ENCODE data around the gene ASGR2.
A peak's percentile ranks its signal among the peaks of the same experiment; 100 is the strongest.
"Not testable (repeated sequence)": the region's sequence is repeated elsewhere in the genome, so short reads cannot be mapped to it uniquely, and the experiment has no call there.

Gene ASGR2

DNA sequence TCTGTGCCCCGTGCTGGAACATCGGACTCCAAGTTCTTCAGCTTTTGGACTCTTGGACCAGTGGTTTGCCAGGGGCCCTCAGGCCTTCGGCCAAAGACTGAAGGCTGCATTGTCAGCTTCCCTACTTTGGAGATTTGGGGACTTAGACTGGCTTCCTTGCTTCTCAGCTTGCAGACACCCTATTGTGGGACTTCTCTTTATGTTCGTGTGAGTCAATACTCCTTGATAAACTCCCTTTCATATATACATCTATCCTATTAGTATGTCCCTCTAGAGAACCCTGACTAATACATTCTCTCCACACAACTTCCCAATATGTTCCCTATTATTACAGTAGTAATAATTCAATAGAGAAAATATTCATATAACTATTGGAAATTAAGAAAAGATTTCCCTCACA is 9.2 kb upstream of the ASGR2 start:
- DNase-seq, result no peak

DNA sequence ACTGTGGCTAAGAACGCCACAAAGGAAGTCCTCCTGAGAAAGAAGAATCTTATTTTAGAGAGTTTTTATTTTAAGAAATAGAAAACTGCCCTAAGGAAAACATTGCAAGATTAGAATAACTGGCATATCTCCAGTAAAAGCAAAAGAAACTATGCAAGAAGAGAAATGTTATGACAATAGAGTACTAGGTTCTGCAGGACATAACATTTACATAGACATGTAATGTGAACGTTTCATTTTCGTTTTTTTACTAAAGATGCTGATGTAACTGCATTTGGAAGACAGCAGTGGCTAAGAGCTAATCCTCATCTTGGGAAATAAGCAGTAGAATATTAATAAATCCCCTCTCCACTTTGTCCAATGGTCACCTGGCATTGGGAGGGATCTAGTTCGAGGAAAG is 7.8 kb upstream of the ASGR2 start:
- peak; percentile 82 for DNase-seq

GRCh38 chr17:7120635-7121034 is 6.0 kb upstream of the ASGR2 start:
- peak; percentile 78 for DNase-seq

DNA sequence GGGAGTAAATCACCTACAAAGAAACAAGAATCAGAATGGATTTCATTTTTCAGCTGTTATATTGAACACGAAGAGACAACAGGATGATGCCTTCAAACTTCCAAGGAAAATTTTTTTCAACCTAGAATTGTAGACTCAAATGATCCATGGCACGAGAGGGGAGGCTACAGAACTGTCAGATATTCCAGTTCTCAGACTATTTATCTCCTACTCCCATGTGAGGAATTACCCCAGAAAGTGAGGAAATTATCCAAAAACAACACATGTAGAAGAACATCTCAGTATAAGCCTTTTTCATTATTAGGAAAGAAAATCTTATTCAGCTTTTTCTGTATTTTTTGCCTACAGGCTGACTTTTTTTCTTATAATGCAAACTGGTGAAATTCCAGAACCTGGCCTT is 5.5 kb upstream of the ASGR2 start:
- no peak for DNase-seq

GRCh38 chr17:7119314-7119713 is 4.7 kb upstream of the ASGR2 start:
- no peak for DNase-seq

- no peak for DNase-seq
Observed at GRCh38 chr17:7114875-7115614, 423 bp upstream of the ASGR2 start.

DNA sequence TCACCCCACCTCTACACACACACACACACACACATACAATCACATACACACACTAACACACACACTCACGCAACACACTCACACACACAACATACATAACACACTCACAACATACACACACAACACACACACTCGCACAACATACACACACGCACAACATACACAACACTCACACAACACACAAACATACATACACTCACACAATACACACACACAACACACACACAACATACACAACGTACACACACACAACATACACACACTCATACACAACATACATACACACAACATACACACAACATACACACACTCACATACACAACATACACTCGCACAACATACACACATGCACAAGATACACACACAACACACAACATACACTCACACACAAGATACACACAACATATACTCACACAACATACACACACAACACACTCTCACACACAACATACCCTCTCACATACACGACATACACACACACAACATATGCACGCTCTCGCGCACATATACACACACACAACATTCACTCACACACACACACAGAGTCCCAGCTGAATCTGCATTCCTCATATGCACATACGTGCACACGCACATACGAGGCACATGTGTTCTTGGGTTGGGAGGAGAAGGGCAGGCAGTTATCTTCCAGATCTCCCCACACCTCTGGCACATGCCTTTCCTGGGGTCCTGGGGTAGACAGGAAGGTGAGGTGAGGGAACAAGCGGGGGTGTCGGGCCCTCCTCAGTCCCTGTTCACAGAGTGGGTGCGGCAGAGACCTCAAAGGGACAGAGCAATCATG is 1.1 kb downstream of the ASGR2 start:
- DNase-seq, result no peak

DNA sequence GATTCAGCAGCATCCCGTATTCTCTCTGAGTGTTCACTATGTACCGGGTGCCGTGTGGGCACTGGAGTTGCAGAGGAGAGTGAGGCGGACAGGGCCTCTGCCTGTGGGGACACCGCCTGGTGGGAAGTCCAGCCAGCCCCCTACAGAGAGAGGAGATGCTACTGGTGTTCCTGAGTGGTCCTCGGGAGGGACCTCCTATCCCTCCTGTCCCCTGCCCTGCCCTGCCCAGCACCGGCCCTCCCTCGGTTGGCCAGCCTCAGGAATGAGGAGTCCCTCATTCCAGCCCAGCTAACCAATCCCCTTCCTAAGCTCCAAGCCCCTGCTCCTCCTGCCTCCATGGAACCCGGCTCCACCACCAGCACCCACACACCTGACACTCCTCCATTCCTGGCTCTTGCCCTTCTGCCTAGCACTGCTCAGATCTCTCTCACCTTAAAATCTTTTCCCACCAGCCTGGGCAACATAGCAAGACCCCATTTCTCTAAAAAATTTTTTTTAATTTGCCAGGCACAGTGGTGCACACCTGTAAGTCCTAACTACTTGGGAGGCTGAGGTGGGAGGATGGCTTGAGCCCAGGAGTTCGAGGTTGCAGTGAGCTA is 2.0 kb downstream of the ASGR2 start:
- no peak for DNase-seq

GRCh38 chr17:7111784-7112509 is 2.7 kb downstream of the ASGR2 start:
- no peak for DNase-seq

GRCh38 chr17:7110617-7111306 is 3.9 kb downstream of the ASGR2 start:
- no peak for DNase-seq

DNA sequence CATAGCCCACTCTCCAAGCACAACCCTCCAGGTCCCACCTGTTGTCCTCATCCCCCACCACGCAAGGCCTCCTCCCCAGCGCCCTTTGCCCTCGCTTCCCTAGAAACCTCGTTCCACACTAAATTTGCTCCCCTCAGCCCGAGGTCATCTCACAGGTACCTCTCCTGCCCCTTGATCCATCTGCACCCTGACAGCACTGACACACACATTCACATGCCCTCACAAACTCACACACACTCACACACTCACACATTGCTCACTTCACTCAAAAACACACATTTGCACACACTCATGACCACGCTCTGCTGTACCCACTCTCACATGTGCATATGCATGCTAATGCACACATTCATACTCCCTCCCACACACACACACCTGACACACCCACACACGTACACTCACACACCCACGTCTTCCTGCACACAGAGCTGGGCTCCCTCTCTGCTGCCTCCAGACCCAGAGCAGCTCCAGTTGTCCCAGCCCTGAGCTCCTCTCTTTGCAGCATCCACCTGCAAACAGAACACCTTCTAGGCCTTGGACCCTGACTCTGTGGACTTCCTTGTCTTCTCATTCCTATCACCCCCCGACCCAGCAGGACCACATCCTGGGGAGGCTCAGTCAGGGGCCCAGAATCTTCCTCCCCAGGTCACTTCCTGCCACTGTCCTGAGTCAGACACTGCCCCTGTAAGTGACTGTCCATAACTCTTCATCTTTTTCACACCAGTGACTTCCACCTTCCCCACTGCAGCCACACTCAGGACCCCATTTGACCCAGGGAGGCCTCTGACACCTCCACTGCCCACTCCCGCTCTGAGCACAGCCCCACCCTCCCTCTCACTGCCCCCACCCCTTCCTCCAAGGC is 4.9 kb downstream of the ASGR2 start:
- no peak for DNase-seq

DNA sequence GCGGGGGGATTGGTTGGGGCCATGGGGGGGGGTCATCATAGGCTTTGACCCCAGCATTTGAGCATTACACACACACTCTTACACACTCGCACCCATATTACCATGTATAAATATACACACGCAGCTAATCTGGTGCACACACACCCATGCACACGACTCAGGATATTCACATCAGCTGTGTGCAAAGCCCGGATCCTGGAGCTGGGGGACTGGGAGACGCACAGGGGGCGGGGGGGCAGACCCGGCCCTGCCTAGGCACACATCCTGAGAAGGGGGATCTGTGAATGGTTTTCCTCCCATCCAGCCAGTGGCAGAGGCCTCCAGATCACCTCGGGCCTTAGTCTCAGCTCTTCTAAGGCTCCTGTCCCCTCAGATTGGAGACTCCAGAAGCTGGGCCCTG is 5.6 kb downstream of the ASGR2 start:
- DNase-seq, result no peak

- no peak for DNase-seq
Observed at GRCh38 chr17:7108560-7108925, 6.1 kb downstream of the ASGR2 start.

- DNase-seq, result no peak
Observed at GRCh38 chr17:7107795-7108559, 6.6 kb downstream of the ASGR2 start.

GRCh38 chr17:7107012-7107754 is 7.4 kb downstream of the ASGR2 start:
- DNase-seq, result no peak

GRCh38 chr17:7102421-7102820 is 12.2 kb downstream of the ASGR2 start:
- no peak for DNase-seq

DNA sequence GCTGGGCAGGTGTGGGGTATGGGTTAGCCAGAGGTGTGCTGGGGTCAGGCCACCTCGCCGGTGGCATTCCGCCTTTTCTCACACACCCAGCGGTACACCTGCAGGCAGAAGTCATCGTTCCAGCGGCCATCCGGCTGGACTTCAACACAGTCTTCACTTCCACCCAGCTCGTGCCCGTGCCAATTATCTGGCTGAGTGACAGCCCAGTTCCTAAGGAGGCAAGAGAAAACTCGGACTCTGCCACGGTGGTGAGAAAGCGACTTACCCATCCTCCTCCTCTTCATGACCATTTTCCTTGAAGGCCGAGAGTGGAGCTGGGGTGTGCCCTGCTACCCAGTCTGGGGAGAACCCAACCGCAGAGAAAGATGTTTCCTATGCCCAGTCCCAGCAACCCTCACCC is 13.1 kb downstream of the ASGR2 start:
- no peak for DNase-seq

DNA sequence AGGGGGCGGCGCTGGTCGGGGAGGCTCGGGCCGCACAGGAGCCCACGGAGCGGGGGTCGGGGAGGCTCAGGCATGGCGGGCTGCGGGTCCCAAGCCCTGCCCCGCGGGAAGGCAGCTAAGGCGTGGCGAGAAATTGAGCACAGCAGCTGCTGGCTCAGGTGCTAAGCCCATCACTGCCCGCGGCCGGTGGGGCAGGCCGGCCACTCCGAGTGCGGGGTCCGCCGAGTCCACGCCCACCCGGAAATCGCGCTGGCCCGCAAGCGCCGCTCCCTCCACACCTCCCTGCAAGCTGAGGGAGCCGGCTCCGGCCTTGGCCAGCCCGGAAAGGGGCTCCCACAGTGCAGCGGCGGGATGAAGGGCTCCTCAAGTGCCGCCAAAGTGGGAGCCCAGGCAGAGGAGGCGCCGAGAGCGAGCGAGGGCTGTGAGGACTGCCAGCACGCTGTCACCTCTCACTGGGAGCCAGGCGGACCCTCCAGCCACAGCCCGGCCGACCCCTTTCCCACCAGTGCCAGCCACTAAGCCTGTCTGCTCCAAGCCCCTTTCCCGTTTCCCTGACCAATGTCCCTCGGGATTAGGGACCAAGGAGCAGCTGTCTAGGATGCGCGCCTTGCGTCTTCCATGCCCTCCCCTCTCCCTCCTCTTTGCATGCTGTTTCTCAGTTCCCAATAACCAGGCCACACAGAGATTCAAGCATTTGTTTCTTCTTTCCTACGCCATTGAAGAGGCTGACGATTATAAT is 13.8 kb downstream of the ASGR2 start:
- not testable (repeated sequence) for DNase-seq

DNA sequence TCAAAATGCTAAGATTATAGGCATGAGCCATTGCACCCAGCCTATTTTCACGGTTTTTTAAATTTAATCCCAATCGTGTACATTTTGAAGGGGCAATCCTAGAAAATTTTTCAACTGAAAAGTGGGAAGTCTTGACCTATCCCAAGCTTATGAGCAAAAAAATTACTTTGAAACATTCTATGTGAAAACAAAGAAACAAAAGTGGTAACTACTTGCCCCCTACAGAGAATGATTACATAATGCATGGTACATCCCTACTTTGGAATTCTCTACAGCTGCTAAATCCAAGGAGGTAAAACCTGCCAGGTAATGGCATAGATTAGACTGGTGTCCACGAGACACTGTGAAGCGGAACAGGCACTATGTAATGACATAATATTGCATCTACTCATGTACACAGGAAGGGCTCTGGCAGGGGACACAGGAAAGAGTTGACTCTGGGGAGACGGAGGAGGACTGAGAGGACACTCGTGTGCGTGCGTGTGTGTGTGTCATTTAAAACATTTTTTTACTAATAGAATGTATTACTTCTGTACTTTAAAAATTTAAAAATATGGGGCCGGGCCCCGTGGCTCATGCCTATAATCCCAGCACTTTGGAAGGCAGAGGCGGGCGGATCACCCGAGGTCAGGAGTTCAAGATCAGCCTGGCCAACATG is 15.7 kb downstream of the ASGR2 start:
- DNase-seq, result peak; percentile 44

All from inflammatory macrophage treated with lipopolysaccharide for 4 hours (primary cell).